Stimulated activated memory B cell treated with anti-CD40 and anti-IgM and Interleukin-4, amounts not matched to agents 10 μg/mL and 1 μg/mL and 100 μg/mL, for 72 hours (primary cell): ENCODE measurements around the gene NDC80.
A peak's percentile ranks its signal among the peaks of the same experiment; 100 is the strongest.
"Not testable (repeated sequence)": the region's sequence is repeated elsewhere in the genome, so short reads cannot be mapped to it uniquely, and the experiment has no call there.

ENCODE experiments used
- ATAC-seq: fragments of 150-1000 bp; cut with Tn5 transposase; 2 replicates; pipeline ENCODE4 v1.10.0; 2021
- H3K27ac Mint-ChIP-seq: one replicate; pipeline ENCODE4 v1.8.0; 2022; ENCODE audit warnings: mild to moderate bottlenecking, mixed read lengths
- H3K27me3 Mint-ChIP-seq: one replicate; pipeline ENCODE4 v1.8.0; 2022; ENCODE audit warnings: mixed read lengths
- H3K36me3 Mint-ChIP-seq: one replicate; pipeline ENCODE4 v1.8.0; 2022; ENCODE audit warnings: mixed read lengths
- H3K4me1 Mint-ChIP-seq: one replicate; pipeline ENCODE4 v1.8.0; 2022; ENCODE audit warnings: mixed read lengths
- H3K4me3 Mint-ChIP-seq: one replicate; pipeline ENCODE4 v1.8.0; 2022; ENCODE audit warnings: mild to moderate bottlenecking, moderate library complexity, mixed read lengths
- H3K9me3 Mint-ChIP-seq: one replicate; pipeline ENCODE4 v1.8.0; 2022; ENCODE audit warnings: mixed read lengths

Gene NDC80

DNA sequence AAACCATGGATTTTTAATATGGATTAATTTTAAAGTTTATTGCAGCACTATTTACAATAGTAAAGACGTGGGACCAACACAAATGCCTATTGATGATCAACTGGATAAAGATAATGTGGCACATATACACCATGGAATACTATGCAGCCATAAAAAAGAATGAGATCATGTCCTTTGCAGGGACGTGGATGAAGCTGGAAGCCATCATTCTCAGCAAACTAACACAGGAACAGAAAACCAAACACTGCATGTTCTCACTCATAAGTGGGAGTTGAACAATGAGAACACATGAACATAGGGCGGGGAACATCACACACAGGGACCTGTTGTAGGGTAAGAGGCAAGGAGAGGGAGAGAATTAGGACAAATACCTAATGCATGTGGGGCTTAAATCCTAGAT, 89.5 kb downstream of the NDC80 start:
- ATAC-seq, H3K9me3 Mint-ChIP-seq, H3K27me3 Mint-ChIP-seq, H3K4me3 Mint-ChIP-seq: not testable (repeated sequence)
- Mint-ChIP-seq H3K36me3 (peaks cover 41% of the 10 kb centered on the region), H3K27ac (peak overlapping the region; percentile 21), H3K4me1 (peaks cover 64% of the 10 kb centered on the region)

- not testable (repeated sequence) for H3K9me3 Mint-ChIP-seq, H3K27me3 Mint-ChIP-seq, H3K4me3 Mint-ChIP-seq, ATAC-seq
- H3K36me3 Mint-ChIP-seq = peaks cover 50% of the 10 kb centered on the region
- peaks cover 69% of the 10 kb centered on the region for H3K4me1 Mint-ChIP-seq
- H3K27ac Mint-ChIP-seq = peak overlapping the region; percentile 70
Measured at GRCh38 chr18:2662288-2662687, 90.9 kb downstream of the NDC80 start.

DNA sequence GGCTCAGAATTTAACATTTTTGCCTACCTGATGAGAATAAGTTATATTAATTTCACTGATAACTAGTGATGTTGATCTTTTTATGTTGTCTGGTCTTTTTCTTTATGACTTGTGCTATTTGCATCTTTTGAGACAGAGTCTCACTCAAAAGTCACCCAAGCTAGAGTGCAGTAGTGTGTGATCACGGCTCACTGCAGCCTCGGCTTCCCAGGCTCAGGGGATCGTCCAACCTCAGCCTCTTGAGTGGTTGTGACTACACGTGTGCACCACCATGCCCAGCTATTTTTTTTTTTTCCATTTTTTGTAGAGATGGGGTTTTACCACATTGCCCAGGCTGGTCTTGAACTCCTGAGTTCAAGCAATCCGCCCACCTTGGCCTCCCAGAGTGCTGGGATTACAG, 91.6 kb downstream of the NDC80 start:
- no peaks in the 10 kb centered on the region for H3K27me3 Mint-ChIP-seq
- H3K4me1 Mint-ChIP-seq = peaks cover 65% of the 10 kb centered on the region
- H3K27ac Mint-ChIP-seq = peak overlapping the region; percentile 70
- H3K36me3 Mint-ChIP-seq = peaks cover 50% of the 10 kb centered on the region
- ATAC-seq = peak; percentile 68
- H3K4me3 Mint-ChIP-seq = peak overlapping the region; percentile 58
- H3K9me3 Mint-ChIP-seq = peaks cover 4% of the 10 kb centered on the region
